HG02763 (cell line): Measurements from ENCODE around the gene FOXE3.

ENCODE experiments used
- ATAC-seq: cut with Tn5 transposase; IDR thresholded peaks from one replicate; pipeline ENCODE4 v1.9.1; 2021; ENCODE audit warnings: mild to moderate bottlenecking, moderate library complexity; ENCODE audit not compliant: unreplicated experiment

Gene FOXE3

DNA sequence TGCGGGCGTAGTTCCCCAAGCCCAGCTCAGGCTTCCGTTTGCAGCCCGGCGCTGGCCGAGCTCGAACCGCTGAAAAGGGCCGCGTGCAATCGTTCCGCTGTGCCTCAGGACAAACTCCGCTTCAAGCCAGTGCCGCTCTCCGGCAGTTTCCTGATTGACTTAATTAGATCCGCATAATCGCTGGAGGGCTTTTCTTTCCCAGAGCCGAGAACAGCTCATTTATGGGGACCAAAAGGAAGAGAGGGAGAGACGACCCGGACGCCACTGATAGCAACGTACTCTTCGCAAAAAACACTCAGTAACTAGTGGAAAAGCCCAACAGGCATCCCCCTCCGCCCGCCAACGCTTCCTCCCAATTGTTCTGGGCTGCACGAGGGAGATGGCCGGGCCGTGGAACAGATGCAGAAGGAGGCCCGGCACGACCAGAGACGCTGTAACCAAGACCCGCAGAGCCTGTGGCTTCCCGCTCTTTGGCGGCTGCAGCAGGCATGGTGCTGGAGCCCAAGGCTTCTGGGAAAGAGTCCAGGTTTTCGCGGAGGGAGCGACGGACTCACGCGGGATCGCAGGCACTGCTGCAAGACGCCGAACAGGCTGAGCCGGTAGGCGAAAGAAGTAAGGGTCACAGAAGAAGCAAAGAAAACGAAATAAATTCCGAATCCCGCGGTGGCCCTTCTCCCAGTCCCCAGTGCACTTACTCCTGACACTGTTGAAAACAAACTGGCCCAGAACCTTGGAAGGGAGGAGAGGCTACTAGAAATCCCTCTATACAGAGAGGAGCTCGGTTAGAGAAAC lies 18.2 kb downstream of the FOXE3 start:
- ATAC-seq: no peak

DNA sequence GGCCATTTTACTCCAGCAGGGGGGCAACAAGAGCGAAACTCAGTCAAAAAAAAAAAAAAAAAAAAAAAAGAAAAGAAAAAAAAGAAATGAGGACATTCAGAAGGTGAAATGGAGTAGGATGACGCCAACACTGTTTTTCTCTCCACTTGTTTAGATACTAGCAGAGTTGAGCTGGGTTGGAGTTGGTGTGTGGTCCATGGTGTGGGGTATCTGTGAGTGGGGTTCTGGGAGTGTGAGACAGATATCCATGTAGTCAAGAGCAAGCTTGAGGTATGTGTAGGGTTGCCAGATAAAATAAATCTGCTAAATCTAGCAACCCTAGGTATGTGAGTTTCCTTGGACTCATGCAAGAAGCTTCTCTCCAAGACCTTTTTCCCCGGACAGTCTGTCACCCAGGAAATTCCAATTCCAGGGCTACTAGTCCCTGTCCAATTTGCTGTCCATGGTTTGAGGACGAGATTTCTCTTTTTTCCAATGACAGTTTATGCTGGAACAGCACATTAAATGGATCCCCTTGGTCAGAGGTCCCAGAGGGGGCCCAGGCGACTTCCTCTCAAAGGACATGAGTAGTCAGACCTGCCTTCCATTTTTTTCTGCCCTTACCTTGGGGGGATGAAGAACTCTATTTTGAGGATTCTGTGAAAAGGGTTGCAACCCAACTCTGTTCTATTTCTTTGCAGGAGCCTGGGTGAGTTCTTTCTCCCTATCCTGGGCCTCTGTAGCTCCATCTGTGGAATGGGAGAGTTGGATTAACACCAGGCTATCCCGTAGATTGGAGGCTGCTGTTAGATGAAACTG lies 19.6 kb downstream of the FOXE3 start:
- ATAC-seq: no peak

DNA sequence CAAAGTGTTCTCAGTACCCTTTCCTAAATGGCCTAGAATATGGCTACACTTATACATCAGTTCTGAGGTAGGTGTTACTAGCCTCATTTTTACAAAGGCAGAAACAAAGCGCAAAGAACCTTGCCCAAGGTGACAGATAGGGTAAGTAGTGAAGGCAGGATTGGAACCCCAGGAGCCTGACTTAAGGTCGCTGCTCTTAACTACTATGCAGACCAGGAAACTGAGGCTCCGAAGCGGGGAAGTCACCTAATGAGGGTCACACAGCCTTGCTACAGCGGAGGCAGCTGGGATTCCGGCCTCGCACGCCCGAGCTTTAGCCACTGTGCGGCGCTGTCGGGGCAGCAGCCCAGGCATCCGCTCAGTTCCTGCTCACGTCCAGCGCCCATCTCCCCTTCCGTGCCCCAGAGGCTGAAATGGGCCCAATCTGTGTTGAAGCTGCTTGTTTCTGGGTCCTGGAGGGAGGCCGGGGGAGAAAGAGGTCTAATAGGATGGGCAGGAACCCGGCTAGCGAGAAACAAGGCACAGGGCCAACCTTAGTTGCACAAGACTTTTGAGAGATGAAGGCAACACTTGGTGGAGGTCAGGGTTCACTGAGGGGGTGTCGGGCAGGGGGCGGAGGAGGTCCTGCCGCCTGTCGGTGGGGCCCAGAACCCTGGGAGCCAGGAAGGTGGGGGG lies 20.4 kb downstream of the FOXE3 start:
- ATAC-seq: peak; percentile 37

DNA sequence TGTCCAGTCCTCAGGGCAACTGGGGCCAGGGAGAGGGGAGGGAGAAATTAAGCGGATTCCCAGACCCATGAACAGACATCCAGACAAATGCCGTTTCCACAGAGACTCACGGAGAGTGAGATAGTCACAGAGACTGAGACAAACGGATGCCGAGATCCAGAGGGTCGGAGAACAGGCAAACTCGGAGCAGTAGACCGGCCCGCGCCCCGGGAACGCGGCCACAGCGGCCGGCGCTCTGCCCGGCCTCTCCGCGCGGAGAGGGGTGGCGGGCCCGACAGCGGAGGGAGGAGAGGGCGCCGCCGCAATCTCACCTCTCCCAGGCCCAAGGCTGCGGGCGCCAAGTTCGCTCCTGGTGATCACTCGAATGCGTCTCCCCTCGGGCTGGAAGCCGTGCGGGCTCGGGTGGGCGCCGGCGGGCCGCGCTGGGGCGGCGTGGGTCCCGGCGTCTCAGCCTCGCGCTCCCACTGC lies 20.9 kb downstream of the FOXE3 start:
- ATAC-seq: peak; percentile 8

DNA sequence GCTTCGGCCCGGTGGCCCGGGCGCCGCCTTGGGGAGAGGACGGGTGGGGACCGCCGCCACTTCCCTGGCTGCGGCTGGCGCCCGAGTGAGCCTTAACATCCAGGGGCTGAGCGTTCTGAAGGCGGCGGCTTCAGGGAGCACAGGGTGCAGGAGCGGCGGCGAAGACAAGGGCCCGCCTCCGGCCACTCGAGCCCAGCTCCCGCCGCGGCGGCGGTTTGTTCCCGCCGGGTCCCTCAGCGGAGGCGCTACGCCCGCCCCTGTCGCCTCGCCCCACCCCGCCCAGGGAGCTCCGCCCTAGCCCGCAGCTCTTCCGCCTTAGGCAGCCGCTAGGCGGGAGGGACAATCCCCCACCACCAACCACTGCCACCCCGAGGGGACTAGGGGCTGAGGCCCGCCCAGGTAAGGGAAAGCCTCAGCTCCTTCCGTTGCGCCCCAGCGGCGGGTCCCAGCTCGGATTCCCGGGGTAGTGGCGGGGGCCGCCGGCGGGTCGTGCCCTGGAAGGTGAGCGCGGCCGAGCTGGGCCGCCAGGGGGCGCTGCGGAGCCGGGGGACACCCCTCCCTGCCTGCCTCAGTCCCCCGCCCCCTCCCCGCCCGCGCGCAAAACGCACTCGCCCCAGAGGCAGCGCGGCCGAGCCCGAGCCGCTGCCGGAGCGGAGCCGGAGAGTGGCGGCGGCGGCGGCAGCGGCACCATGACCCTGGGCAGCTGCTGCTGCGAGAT lies 21.5 kb downstream of the FOXE3 start, which contains the start of gene FOXD2:
TSS of gene FOXD2 (plus strand) at position 598 of the 718 bp plus-strand sequence. CDS start at position 690, 92 bp downstream.
- ATAC-seq: peak; percentile 86

DNA sequence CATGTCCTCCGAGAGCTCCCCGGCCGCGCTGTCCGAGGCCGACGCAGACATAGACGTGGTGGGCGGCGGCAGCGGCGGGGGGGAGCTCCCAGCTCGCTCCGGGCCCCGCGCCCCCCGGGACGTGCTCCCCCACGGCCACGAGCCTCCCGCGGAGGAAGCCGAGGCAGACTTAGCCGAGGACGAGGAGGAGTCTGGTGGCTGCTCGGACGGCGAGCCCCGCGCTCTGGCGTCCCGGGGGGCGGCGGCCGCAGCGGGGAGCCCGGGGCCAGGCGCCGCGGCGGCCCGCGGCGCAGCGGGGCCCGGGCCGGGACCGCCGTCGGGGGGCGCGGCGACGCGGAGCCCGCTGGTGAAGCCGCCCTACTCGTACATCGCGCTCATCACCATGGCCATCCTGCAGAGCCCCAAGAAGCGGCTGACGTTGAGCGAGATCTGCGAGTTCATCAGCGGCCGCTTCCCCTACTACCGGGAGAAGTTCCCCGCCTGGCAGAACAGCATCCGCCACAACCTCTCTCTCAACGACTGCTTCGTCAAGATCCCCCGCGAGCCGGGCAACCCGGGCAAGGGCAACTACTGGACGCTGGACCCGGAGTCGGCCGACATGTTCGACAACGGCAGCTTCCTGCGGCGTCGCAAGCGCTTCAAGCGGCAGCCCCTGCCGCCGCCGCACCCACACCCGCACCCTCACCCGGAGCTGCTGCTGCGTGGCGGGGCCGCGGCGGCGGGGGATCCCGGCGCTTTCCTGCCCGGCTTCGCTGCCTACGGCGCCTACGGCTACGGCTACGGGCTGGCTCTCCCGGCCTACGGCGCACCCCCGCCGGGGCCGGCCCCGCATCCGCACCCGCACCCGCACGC lies 22.3 kb downstream of the FOXE3 start:
- ATAC-seq: no peak

DNA sequence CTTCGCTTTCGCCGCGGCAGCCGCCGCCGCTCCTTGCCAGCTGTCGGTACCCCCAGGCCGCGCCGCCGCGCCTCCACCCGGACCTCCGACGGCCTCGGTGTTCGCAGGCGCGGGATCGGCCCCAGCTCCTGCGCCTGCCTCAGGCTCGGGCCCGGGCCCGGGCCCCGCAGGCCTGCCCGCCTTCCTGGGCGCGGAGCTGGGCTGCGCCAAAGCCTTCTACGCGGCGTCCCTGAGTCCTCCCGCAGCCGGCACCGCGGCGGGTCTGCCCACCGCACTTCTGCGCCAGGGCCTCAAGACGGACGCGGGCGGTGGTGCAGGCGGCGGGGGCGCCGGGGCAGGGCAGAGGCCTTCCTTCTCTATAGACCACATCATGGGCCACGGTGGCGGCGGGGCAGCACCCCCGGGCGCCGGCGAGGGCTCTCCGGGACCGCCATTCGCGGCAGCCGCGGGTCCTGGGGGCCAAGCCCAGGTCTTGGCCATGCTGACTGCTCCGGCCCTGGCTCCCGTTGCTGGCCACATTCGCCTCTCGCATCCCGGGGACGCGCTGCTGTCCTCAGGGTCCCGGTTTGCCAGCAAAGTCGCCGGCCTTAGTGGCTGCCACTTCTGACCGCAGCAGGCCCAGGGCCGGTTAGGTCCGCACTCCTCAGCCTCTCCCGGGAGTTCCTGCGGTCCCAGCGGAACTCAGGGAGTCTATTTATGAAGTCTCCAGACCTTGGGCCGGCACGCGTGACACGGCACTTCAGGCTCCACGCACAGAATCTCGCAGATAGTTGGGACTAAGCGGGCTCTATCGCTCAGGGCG lies 23.1 kb downstream of the FOXE3 start:
- ATAC-seq: no peak

DNA sequence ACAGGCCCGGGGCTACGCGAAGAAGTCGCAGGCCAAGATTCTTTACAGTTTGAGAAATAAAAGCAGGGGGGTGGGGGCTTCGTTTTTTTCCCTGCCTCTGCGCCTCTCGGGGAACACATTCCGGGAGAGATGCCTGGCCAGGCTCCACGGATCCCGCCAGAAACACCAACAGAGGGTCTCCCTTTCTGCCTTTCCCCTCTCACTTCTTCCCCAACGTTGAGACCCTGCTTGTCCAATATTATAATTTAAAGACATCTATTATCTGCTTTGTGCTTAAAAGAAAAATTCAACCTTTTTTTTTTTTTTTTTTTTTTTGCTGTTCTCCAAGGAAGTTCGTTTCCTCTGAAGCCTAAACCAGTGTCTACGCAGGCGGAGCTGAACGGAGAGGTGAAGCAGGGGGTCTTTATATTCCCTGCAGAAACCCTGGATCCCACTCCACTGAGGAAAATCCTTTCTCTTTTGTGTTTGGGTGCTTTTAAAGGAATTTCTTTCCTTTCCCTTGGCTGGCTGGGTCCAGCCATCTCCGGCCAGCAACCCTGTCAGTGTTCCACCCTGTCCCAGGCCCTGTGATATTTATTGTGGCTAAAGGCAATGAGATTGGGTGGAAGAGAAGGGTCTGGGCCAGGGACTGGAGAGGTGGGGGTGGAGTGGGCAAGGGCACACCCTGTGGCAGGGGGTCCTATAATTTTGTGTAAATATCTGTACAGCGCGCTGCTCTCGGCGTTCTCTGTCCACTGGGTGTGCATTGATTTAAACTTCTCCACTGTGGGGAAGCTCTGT lies 23.9 kb downstream of the FOXE3 start:
- ATAC-seq: no peak

DNA sequence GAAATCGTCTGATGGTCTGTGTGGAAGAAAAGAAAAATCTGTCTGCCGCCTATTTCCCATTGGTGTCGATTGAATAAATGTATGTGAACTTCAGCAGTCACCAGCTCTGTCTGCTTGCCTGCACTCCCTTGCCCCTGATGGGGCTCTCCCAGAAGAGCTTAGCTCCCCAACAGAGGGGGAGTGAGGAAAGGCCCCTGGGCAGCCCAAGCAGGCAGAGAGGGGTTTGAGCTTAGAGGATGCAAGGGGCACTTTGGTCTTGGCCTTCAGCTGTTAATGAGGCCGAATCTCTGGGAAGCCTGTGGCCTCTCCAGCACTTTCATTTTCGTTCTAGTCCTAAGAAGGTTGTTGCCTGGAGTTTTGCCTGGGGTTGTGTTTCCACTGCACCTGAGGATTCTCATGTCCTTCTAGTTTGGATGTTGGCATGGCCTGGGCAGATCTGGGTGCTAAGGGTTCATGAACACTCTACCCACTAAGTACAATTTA lies 24.6 kb downstream of the FOXE3 start:
- no peak for ATAC-seq

DNA sequence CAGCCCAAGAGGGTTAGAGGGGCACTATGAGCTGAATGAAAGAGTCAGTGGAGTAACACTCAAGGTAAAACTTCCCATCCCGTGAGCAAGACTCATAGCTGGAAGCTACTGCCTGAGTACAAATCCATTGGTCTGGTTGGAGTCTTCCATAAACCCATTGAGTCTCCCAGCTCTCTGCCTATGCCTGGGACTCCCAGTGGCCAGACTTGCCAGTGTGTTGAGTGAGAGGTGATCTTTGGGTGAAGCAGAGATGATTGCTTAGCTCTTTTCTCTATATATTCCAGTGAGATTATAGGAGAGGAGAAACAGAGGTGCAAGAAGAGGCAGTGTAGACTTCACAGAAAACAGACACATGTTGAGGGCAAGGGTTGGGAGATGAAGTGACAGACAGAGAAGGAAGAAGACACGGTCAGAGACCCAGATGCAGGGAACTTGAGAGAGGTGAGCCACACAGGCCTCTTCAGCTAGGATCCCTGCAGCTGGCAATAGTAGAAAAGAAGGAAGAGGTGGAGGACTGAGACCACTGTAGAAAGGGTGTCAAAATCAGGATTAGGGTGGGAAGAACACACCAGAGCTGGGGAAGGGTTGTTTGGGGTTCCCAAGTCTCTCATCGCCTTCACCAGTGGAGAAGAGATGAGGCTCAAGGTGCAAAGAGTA lies 25.5 kb downstream of the FOXE3 start:
- no peak for ATAC-seq

DNA sequence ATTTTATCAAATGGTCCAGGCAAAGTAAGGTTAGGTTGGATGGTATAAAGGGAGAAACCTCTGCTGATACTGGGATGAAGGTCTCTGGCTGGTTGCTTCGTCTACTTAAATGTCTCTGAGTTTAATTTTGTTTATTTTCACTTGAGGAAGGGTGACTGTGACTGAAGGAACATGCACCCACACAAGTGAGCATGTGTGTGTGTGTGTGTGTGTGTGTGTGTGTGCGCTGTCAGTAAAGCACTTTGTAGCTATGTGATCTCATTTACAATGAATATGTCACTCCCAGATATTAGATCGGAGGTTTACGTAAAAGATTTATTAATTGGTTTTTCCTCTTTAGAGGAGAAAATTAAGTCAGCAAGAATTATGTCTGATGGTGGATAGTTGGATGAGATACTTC lies 26.1 kb downstream of the FOXE3 start:
- ATAC-seq: no peak

DNA sequence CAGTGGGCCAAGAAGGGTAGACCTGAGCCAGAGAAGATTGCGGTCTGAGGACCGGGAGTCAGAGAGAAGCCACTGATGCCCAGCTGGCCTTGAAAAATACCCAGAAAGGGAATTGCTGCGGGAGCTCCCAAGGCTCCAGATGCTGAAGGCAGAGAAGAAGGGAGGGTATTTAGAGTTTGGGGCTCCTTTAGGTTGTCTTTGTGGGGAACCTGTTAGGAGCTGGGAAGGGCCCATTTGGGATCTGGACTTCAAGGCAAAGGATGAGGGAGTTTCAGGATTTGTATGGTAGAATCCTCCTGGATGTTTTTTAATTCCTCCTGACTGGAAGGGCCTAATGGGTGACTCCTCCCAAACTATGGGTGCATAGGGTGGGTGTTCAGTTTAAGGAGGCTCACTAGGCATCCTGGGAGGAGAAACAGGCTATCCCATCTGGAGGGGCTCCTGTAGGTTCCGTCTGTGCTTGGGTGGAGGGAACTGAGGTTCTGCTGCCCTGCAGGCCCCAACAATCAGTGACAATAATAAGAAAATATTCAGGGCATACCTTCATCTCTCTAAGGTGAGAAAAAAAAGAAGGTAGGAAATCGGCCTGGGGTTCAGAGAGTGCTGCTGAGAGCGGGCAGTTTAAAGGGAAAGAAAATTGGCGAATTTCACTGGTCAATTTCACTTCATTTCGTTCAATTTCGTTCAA lies 26.9 kb downstream of the FOXE3 start:
- ATAC-seq: no peak

DNA sequence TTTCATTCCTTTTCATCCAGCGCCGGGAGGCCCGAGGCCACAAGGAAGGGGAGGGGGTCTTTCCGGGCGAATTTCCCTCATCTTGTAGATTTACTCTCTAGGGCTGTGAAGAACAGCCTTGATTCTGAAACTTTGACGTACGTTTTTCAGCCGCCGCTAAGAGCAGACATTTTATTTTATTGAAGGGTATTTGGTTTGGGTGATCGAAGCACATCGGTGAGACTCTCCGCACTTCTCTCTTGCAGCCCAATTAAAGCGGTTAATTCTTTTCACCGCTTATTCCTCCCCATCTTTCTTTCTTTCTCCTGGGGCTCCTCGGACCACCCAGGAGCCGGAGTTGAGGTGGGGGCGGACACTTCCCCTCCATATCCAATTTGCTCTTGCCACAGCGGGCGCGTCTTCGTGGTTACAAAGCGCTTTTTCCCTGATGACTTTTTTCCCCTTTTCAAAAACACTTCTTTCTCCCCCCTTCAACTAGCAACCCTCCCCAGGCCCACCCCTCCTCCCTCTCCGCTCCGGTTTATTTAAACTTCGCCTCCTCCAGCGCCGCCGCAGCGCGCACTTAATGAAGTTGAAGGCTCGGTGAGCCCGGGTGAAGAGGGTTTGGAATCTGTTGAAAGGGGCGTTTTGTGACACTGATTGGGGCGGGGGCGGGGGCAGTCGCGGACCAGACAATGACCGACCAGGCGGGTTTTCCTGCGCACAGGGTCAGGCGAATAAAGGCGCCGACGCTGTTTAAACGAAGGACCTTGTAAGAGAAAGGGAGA lies 27.6 kb downstream of the FOXE3 start:
- ATAC-seq: no peak

DNA sequence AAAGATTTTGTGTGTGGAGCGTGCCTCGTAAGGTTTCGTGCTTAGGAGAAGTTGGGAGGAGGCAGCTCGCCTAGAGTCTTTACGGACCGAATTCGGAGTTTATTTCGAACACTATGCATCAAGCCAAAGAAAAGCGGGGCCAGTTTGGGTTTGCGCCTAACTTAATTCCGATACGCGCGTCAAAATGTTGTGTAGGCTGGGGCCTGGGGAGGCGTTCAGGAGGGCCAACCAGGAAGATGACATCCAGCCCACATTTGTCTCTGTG lies 28.1 kb downstream of the FOXE3 start:
- no peak for ATAC-seq

DNA sequence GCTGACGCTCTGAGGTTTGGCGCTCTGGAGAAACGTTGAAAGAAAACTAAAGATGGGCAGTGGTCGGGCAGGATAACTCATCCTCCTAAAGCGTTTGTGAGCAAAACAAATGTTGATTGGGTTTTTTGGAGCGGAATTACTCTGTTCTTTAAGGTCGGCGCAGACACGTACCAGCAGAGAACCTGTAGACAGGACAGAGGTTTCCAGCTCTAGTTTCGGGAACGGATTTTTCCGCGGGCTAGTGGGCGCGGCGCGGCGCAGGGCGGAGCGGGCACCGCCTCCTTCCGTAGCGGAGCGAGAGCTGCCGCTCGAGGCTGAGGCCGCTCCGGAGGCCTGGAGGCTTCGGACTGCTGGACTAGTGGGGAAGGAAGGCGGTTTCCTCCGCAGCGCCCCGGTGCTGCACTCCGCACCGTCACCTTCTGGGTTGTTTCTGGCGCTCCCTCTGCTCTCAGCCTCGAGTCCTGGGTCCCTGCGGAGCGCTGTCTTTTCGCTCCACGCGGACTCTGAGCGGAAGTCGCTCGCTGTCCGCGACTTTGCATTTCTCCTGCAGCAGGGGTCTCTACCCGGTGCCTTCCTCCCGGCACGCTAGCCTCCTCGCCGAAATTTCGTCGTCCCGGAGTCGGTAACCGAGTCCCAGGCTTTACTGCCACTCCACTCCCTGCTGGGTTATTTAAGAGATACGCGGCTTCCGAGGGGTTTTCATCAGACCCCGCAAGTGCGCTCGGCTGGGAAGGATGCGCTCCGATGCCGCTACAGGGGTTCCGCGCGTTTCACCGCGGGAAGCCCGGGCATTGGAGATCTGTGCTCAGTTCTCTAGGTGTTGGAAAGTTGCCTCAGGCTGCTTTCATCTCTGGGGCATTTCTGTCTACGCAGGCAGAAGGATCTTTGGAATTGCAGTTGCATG lies 28.7 kb downstream of the FOXE3 start:
- no peak for ATAC-seq
